Measurements from ENCODE around the gene HMCES.

Gene HMCES

DNA sequence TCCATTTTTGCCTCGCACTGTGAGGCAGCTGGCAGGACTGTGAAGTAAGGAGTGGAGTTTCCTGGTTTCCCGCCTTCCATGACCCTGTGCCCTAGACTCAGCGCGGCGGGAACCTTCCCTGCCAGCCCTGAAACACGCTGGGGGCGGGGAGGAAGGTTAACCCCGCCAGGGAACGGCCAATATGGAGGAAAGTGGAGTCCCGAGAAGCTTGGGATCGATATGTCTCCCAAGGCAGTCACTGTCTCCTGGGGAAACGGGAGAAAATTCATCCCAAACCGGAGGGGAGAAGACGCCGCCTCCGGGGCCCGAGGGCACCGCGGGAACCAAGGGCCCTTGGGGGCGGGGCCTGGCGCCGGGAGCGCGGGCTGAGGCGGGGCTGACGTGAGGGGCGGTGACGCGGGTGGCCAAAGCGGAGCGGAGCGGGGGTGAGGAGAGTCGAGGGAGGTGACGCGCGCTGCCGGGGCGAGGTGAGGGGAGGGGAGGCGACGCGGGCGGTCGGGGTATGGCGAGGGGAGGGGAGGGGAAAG, at the start of gene HMCES:
TSS of gene HMCES (plus strand) at position 432 of the 527 bp plus-strand sequence. CDS start 863 bp downstream, outside the sequence.
- DNase-seq: peak; percentile 94

DNA sequence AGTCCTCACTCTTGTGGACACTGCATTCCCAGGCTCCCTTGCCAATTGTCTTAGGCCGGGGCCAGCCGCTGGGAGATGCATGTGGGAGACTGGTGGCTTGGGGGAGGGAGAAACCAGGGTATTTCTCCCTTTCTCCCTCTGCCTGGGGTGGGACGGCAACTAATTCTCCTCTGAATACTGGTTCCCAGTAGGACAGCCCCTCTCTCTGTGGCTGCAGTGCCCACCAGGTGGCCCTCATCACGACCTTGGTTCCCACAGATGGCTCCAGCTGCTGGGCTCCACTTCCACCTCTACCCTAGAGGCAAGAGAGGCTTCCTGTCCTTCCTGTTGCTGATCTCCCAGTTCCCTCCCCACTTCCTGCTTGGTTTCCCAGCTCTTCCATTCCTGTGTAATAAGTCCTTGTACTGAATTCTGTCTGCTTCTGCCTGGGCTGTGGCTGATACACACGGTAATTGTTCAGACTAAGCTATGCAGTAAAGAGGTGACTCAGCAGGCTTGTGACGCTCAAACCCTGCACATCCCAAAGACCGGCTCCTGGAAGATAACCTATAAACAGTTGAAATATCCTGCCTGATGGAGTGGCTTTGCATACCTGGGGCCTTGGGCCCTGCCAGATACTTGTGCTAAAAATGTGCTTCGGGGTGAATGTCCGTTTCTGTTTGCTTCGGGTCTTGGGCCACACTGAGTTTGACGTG, 49.6 kb upstream of the HMCES start:
- DNase-seq: no peak

- peak; percentile 64 for DNase-seq
Measured at GRCh38 chr3:129230311-129231019, 48.2 kb upstream of the HMCES start.

DNA sequence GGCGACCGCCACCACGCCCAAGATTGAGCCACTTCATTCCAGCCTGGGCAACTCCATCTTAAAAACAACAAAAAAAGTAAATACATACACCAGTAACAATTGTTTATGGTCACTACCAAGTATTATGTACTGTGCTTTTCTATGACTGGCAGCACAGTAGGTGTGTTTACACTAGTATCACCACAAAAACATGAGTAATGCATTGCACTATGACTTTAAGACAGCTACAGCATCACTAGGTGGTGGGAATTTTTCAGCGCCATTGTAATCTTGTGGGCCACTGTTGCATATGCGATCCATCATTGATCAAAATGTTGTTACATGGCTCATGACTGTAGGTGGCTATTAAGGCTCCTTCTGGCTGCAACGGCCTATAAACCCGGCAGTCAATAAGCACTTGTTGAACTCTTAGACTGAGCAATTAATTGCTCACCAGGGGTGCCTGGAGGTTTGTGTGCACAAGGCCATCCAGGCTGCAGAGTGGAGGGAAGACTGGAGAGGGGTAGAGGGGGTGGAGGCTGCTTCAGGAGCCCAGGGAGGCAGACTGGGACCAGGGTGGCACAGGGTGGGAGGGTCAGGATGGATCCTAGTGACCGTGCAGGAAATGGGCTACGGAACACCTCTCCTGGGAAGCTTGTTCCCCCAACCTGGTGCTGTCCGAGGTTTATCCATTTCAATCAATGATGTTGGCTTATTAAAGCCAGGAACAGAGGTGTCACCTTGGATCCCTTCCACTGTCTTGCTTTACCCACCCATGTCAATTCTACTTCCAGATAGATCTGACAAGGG, 47.1 kb upstream of the HMCES start:
- no peak for DNase-seq

DNA sequence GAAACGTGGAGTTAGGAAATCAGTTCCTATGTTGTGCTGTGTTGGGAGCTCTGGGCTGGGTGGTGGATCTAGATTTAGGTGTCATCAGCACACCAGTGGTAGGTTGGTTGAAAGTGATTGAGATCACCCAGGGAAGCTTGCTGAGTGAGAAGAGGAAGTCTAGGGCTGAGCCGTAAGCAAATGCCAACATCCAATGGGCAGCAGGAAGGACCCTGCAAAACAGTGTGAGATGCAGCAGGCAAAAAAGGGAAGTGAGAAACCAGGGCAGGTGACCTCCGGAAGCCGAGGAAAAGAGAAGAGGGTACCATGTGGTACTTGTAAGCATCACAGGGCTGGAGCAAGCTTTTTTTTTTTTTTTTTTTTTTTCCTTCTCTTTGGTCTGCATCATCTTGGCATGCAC, 45.1 kb upstream of the HMCES start:
- DNase-seq: no peak

- no peak for DNase-seq
Measured at GRCh38 chr3:129234441-129234840, 44.2 kb upstream of the HMCES start.

DNA sequence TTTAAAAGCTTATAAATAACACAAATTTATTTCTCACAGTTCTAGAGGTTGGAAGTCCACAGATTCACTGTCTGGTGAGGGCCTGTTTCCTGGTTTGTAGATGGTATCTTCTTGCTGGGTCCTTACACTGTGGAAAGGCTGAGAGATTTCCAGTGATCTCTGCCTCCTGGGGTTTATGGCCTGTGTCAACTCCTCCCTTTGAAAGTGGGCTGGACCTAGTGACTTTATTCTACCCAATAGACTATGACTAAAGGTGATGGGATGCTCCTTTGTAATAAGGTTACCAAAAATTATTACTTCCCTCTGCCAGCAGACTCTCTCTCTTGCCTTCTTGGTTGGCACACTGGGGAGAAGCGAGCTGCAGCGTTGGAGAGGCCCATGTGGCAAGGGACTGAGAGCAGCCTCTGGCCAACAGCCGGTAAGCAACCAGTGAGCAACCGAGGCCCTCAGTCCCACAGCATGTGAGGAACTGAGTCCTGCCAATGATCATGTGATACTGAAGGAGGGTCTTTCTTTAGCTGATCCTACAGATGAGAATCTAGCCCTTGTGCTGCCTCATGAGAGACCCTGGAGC, 43.2 kb upstream of the HMCES start:
- DNase-seq: no peak

GRCh38 chr3:129238945-129239705, 39.5 kb upstream of the HMCES start:
- peak; percentile 51 for DNase-seq

- DNase-seq: no peak
Measured at GRCh38 chr3:129239991-129240390, 38.7 kb upstream of the HMCES start.

DNA sequence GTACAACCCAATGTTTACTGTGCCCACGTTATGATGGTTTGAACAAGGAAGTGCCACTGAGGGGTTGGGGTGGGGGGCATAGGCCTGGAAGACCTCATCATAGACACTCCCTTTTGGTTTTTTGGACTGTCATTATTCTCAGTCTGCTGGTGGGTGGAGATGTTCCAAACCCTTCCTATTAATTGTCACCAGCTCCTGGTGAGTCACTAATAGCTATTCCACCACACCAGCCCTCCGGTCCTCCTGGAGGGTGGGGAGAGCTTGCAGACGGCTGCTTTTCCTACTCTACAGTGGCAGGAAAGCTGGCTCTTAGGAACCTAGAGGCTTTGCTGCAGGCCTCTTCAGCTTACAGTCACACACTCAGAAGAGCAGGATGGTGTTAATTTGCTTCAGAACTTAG, 38.2 kb upstream of the HMCES start:
- DNase-seq: no peak

DNA sequence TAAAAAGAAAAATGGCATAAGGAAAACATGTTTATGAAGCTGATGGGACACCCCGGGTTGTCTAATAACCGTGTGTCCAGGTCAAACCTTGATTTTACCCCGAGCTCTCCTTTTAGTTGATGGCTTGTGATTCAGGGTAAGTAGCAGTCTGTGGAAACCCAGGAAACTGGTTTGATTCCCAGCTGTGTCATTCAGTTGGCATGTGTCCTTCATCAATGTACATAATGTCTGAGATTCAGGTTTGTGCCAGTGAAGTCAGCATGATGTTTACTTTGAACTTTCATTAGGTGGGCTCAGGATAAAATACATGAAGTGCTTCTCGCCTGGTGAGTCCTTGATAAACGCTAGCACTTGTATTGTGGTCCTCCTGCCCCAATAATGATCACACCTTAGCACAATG, 33.5 kb upstream of the HMCES start:
- DNase-seq: no peak

- peak; percentile 81 for DNase-seq
Measured at GRCh38 chr3:129245641-129246306, 32.9 kb upstream of the HMCES start.

DNA sequence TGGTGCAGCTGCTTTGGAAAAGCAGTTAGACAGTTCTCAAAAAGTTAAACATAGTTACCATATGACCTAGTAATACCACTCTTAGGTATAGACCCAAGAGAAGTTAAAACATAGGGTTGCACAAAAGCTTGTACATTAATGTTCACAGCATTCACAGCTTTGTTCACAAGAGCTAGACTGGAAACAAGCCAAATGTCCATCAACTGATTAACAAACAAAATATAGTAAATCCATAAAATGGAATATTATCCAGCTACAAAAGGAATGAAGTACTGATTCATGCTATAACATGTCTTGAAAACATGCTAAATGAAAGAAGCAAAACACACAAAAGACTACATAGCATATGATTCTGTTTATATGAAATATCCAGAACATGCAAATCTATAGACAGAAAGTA, 32.0 kb upstream of the HMCES start:
- DNase-seq: no peak

GRCh38 chr3:129248286-129248979, 30.2 kb upstream of the HMCES start:
- peak; percentile 17 for DNase-seq

DNA sequence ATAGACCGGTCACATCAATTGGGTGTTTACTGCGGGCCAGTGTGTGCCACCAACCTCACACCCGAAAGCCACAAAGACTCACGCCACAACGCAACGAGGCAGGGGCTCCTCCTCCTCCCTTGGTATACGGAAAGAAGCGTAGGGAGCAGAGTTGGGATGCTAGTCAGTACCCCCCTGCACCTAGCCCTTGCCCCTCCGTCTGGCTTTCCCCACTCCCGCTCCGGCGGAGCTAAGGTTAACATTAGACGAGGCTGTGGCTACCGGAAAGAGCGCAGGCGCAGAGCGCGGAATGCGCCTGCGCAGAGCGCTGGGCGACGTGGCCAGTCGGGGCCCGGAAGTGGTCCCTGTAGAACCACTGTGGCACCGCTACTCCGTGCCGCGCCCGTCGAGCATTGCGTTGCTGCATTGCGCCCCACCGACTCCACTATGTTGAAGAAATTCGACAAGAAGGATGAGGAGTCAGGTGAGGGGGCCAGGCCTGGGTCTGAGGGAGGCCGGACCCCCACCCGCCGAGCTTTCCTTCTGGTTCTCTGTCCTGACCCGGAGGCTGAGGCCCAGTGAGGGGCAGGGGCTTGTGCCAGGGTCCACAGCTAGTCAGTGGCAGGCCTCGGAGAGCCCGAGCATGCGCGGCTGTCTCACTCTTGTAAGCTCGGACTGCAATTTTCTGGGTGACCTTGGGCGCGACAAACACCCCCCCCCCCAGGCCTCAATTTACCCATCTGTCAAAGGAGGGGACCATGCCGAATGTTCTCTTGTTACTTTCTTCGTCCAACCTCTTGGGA, 29.2 kb upstream of the HMCES start, which contains the start of gene COPG1:
TSS of gene COPG1 (plus strand) at position 323 of the 782 bp plus-strand sequence. CDS start at position 427, 104 bp downstream.
- DNase-seq: peak; percentile 90

DNA sequence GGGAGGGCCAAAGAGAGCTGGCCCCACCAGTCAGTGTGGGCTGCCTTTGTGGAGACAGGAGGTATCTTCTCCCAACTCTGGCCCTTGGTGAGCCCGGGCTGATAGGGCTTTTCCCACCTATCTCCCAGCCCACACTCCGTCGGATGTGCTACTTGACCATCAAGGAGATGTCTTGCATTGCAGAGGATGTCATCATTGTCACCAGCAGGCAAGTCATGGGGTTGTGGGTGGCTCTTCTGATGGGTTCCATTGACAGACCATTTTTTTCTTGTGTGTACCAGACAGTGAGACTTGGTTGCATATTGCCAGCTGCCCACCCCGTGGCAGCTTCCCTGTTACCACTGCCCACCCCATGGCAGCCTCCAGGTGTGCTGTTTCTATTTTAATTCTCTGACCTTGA, 25.9 kb upstream of the HMCES start:
- DNase-seq: no peak

DNA sequence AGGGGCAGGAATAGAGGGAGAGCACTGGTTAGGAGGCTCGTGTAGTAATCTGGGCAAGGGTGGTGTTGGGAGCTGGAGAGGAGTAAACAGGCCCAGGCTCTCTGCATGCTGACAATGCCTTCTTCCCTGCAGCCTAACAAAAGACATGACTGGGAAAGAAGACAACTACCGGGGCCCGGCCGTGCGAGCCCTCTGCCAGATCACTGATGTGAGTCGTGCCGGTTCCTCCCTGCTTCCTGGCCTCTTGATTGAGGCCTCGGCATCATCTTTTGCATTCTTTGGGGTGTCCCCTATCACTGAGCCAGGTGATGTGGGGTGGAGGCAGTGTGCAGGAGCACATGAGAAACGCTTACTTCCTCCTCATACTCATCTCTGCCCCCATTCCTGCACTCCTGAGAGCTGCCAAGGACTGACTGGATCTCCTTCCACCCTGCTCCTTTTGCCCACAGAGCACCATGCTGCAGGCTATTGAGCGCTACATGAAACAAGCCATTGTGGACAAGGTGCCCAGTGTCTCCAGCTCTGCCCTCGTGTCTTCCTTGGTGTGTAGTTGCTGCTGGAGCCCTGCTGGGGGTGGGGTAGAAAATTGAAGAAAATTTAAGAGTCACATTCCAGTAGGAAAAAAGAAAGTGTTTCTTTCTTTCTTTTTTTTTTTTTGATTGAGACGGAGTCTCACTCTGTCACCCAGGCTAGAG, 24.0 kb upstream of the HMCES start:
- DNase-seq: no peak

DNA sequence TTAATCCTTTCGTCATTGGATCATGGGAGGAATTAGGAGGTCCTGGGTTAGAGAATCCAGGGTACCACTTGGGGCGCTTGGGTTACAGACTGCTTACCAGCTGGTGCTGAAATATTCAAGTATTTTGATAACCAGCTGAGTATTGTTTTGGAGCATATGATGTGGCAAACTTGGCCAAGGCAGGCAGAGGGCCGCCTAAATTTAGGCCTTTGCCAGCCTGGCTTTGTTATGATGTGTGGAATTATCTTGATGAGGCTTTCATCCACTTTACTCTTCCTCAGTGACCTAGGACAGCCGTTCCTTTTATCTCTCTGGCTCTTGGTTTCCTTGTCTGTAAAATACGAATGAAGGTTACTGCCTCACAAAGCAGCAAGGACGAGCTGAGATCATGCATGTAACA, 22.4 kb upstream of the HMCES start:
- DNase-seq: no peak

GRCh38 chr3:129257609-129258008, 21.1 kb upstream of the HMCES start:
- no peak for DNase-seq

Data from activated CD4-positive, alpha-beta T cell treated with anti-CD3 and anti-CD28 coated beads for 48 hours (primary cell).